NCI-H1092 (cell line): ENCODE results near the gene ZNF414.

ENCODE experiments used
- DNase-seq: peaks from one replicate; lab custom pipeline; 2025; lab: John Stamatoyannopoulos, UW

The ZNF414 gene

DNA sequence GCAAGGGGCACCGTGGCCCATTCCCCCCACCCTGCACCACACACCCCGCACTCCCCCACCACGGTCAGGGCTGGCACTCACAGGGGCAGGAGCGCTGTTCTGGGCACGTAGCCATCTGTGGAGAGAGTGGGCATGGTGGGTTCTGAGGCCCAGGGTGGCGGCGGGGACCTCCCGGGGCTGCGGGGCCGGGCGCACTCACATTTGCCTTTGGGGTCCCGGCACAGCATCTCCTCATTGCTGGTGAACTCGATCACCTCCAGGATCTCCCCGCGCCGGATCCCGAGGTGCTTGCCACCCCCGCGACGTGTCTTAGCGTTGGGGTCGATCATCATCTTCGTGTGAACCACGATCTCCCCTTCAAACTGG, 23.6 kb downstream of the ZNF414 start:
- no peak for DNase-seq

DNA sequence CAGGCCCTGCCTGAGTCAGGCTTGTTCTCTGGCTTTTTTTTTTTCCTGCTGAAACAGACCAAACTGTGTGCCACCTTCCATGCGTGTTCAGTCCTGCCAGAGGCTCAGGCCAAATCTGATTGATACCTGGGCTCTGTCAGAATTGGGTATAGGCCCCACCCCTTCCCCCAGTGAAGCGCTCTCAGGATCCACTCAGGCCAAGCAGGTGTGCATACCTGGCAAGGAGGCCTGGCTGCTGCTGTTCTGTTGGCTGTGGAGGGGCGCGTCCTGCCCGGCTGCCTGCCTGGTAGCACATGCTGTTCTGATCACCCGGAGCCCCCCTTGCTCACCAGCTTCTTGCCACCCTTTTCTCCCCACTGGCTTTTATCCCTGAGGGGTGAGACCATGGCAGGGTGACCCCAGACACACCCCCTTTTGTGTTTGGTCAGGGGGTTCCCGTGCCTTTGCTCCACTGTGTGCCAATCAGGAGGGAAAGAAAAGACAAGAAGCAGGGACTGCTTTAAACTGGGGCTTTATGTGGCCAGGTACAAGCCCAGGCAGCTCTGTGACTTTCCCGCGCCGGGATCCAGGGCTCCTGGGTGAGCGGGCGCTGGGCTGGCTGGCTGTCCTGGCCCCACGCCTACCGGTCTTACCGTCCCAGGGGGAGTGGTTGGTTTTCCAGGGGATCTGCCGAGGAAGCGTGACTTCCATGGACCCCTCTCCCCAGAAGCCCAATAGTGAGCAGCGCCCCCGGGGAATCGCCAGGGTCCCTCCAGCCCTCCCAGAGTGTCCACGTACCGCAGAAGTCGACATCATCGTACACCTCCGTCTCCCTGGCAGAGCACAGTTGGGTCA, 24.2 kb downstream of the ZNF414 start:
- no peak for DNase-seq

DNA sequence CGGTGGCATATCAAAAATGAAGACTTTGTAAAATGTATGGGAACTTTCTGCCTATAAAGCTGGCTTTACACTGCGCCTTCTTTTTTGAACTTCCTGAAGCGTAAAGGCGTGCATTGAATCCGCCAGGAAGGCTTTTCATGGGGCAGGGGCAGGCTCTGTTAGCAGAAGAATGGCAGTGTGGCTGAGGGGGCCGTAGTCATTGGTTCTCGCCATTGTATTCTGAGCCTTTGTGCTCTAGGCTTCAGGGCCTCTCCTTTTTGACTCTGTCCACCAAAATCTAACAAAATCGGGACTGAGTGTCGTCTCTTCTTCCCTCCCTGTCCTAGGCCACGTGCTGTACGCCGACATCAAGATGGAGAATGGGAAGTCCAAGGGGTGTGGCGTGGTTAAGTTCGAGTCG, 25.6 kb downstream of the ZNF414 start:
- no peak for DNase-seq

DNA sequence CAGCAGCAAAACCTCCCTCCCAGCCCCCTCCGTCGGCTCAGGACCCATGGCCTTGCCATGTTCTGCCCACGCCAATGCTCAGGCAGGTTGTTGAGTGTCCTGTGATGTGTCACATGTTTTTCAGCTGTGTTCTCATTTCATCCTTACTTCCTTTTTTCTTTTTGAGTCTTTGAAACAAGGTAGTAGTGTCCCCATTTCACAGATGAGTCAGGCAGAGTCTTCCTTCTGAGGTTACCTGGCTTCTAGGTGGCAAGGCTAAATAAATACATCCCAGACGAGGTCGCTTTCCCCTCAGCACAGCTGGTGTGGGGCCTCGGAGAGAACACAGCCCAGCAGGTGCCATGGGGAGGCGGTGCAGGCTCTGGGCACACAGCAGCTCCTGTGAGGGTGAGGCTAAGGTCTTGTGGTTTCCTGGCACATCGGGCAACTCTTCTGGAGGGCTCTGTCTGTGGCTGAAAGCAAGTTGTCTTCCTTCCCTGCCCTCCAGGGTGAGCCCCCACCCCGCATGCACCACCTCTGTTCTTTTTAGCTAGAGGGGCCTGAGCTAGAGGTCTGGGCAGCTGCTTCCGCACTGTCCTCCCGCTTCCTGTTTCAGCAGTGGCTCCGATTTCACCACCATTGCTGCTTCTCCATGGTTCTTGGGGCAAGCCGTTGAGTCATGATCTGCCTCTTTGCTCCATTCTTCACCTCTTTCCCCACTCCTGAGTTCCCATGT, 26.7 kb downstream of the ZNF414 start:
- no peak for DNase-seq

DNA sequence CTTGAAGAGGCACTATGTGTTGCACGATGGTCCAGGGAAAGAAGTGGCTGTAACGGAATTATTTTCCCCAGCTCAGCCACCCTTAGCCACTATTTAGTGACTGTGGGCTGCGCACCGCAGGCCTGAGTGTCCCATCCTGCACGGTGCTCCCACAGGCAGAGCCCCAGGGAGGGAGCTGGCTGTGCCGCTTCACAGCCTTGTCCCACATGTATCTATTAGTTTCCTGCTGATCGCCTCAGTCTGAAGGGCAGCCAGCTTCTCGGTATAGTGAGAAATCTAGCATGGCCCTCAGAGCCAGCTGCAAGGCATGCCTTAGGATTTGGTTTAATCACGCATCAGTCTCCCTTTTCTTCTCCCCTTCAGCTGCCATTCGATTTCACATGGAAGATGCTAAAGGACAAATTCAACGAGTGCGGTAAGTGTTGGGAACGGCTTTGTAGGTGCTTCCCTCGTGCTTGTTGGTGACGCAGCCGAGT, 27.3 kb downstream of the ZNF414 start:
- DNase-seq, result no peak

DNA sequence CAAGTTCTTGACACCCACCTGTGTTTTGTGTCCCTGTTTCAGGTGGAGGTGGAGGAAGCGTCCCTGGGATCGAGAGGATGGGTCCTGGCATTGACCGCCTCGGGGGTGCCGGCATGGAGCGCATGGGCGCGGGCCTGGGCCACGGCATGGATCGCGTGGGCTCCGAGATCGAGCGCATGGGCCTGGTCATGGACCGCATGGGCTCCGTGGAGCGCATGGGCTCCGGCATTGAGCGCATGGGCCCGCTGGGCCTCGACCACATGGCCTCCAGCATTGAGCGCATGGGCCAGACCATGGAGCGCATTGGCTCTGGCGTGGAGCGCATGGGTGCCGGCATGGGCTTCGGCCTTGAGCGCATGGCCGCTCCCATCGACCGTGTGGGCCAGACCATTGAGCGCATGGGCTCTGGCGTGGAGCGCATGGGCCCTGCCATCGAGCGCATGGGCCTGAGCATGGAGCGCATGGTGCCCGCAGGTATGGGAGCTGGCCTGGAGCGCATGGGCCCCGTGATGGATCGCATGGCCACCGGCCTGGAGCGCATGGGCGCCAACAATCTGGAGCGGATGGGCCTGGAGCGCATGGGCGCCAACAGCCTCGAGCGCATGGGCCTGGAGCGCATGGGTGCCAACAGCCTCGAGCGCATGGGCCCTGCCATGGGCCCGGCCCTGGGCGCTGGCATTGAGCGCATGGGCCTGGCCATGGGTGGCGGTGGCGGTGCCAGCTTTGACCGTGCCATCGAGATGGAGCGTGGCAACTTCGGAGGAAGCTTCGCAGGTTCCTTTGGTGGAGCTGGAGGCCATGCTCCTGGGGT, 28.2 kb downstream of the ZNF414 start:
- no peak for DNase-seq

DNA sequence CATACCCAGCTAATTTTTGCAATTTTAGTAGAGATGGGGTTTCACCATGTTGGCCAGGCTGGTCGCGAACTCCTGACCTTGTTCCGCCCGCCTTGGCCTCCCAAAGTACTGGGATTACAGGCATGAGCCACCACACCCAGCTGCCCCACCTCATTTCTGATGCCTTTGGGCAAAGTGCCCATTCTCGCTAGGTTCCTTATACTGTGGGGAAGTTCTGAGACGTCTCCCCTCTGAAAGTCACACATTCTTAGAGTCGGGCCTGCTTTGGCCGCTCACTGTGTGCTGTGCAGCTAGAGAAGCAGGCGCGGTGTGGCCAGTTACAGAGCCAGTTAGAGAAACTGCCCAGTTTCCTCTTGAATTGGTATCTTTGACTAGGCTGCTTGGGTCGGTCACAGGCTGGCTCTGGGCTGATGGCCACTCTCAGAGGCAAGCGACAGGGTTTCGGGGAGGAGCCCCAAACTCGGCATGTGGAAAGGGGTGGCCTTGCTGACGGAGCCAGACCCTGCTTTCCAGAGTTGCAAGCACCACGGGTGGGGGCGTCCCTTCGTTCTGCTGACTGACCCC, 29.6 kb downstream of the ZNF414 start:
- DNase-seq, result no peak

DNA sequence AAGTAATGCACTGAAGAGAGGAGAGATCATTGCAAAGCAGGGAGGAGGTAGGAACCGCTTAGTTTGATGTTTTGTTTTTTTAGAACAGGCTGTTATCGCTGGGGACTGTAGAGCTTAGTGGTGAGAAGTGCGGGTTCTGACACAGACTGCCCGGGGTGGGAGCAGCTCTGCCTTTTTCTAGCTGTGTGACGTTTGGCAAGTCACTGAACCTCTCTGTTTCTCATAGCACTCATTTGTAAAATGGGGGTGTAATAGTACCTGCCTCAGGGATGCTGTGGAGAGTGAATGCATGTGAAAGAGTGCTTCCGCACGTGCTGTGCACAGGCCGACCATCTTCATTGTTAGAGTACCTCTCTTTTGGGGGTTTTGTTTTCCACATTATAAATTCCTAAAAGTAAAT, 30.8 kb downstream of the ZNF414 start:
- DNase-seq, result no peak

DNA sequence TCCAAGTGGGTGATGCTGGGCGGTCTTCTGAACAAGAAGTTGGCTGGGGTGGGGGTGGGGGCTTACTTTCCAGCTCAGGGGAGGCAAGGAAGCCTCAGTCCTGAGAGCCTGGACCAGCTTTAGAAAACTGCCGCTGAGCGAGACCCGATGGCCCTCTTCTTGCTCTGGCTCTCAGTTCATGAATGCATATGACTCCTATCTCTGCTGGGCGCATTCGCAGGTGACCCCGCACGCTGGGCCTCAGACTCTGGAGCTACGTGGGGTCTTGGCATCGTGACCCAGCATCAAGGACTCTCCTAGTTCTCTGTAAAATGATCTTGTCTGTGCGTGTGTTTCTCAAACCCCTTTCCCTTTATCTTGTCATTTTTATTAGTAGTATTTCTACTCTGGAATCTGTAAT, 31.3 kb downstream of the ZNF414 start:
- no peak for DNase-seq

DNA sequence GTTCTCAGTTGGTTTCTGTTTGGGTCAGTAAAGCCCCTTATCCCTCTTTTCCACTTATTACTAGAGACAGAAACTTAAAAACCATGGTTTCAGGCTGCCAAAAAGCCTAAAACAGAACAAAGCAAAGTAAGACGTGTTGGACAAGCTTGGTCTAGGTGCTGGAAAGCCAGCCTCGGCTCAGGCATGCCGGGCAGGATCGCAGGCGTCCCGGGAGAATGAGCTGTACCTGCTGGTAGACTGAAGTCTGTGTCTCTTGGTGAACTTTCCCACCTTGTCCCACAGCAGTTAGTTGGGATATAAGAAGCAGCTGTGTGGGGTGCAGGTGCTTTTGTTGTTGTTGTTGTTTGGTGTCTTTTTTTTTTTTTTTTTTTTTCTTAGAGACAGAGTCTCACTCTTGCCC, 32.4 kb downstream of the ZNF414 start:
- DNase-seq, result no peak

DNA sequence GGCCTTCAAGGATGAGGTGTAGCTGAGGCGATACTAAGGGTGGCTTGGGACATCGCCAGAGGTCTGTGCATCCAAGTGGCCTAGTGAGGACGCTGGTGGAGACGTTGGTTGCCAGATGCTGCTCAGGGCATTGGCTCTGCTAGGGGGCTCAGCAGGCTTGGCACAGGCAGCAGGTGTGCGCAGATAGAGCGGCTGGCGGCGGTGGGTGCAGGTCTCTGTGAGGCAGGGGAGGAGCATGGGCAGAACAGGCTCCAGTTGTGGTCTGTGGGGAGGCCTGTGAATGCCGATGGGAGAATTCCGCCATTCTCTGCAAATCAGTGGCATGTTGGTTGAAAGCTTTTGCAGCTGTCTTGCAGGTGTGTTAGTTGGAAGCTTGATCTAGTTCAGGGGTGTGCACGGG, 32.8 kb downstream of the ZNF414 start:
- no peak for DNase-seq

DNA sequence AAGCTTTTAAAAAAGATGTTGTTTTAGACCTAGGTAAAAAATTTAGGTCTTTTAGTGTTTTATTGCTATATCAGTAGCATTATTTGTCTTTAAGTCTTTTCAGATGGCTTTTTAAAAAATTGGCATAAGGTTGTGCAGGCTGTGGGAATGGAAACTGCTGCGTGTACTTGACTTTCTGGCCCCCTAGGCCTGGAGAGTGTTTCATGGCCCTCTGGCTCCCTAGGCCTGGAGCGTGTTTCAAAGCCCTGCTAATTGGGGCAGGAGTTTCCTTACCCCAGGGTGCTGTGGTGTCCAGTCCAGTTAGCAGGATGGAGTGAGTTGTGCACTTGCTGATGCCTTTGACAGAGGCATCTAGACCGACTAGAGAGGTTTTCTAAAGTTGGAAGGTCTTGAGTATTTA, 35.4 kb downstream of the ZNF414 start:
- DNase-seq, result no peak

DNA sequence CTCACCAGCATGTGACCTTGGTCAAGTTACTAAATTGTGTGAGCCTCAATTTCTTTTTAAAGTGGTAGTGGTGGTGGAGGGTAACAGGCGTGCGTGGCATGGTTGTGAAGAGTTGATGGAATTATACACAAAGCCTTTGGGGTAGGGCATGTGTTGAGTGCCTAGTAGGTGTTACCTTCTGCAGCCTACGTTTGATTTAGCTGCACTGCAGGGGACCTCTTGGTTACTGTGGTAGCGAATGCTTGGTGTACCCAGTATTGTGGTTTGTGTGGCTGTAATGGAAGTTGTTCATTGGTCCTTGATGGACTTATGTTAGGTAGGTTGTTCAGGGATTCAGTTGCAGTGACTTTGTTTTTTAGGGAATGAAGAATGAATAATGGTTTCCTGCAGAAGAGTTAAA, 36.1 kb downstream of the ZNF414 start:
- DNase-seq, result no peak

DNA sequence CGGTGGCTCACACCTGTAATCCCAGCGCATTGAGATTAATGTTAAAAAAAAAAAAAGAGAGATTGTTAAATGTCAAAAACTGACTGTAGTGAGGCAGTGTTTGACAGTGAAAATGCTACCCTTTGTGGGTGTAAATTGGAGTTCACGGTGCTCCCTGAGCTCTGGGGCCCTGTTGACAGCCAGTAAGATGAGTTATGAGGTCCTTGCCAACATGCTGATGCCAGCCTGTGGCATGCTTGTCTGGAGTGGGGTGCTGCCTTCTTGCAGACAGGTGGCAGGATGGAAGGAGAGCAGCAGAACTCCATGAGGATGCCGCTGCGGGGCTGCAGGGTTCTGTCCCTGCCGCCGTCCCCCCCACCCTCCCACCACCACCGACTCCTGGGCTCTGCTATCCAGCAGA, 37.4 kb downstream of the ZNF414 start:
- DNase-seq, result no peak

DNA sequence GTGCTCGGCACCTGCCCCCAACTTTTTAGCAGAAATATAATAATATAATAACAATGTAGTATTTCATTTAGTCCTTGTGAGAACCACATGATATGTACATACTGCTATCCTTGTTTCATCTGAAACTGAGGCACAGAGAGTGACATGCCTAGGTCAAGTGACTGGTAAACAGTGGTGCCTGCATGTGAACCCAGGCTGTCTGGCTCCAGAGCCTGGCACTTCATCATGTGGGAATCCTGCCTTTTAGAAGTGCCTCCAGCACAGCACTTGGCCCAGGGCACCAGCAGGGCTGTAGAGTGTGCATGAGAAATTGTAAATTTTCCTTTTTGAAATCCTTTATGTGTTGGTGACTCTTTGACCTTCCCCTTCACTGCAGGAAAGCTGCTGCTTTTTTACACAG, 39.0 kb downstream of the ZNF414 start:
- no peak for DNase-seq

DNA sequence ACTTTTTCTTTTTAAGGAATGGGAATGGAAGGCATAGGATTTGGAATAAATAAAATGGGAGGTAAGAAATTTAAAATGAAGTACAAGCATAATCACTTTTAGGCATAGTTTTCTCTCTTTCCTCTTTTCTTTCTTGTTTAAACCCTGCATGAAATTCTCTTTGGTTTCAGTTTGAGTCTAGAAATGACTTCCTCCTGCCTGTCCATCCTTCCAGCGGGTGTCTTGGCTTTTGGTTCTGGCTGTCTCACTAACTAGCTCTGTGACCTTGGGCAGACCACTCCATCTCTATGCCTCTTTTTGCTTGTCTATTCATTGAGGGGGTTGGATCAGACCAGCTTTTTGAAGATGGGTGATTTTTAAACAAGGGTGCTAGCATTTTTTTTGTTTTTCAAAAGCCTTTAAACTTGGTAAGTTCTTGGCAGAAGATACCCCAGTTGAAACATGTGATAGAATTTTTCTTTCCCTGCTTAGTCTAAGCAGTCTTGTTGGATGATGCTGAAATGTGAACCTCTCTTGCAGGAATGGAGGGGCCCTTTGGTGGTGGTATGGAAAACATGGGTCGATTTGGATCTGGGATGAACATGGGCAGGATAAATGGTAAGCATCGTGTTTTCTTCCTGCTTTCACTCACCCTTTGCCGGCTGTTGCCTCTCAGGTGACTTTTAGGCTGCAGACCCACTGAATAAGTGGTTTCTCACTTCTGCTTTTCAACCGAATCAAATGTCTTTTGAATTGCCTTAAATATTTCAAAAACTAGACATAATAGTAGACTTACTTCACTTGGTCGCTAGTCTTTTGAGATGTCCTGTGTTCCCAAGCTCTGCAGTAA, 40.1 kb downstream of the ZNF414 start:
- DNase-seq, result no peak

DNA sequence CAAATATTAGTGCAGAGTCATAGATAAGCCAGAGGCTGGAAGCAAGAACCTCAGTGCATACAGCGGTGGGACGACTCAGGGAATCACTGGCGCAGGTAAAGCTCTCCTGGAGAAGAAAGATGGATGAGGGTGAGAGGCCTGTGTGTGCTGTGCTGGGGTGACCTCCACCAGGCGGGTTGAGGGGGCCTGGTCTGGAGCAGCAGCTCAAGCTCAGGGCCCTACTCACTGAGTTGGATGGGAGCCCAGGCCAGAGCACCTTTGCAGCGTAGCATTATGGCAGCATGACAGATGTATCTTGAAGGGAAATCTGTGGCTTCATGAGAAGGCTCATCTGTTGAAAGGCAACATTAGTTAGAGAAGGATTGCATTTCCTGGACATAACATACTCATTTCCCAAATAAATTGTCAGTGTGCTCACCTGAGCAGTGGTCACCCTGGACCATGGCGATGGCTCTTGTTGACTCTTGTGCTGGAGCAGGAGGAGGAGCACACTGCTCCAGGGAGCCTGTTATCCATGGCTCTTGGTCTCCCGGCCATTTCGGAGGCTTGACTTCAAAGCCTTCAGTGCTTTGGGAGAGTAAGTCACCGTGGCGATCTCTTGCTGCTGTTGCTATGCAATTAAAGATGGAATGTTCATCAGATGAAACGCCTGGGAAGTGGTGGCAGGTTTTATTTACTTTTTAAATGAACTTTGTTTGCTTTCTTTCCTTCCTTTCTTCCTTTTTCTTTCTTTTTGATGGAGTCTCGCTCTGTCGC, 44.2 kb downstream of the ZNF414 start:
- DNase-seq, result no peak

DNA sequence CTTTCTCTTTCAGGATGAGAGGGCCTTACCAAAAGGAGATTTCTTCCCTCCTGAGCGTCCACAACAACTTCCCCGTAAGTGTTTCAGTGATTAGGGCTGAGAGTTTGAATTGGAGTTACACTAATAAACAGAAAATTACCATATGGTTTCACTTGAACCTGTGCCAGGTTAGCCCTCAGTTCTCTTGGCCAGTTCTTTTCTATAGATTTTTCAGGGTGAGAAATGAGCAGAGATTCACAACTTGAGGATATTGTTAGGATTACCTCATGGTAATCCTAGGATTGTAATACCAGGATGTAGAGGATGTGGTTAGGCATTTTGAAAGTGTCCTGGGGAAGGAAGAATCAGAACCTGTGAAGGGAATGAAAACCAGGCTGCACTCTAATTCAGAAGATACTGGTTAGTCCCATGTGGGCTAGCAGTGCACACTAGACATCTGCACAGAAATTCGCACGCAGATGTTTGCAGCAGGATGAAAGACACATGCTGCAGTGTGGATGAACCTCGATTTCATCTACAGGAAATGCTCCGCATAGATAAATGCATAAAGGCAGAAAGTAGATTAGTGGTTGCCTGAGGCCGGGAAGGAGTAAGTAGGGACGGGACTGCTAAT, 45.1 kb downstream of the ZNF414 start:
- no peak for DNase-seq

DNA sequence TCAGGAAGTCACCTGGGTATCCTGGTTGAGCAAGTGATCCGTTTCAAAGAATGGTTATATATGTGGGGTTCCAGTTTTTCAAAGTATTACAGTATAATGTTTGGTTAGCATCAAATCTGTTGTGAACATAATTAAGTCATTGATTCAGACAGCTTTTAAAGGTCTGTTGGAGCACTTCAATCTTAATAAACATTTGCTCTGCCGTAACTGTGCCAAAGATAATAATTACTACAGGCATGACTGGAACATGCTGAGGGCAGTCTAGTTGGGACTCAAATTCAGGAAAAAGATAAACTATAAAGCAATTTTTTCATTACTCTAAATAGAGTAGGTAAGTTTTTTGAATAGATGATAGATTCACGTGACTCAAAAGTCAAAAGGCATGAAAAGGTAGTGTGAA, 45.8 kb downstream of the ZNF414 start:
- no peak for DNase-seq

DNA sequence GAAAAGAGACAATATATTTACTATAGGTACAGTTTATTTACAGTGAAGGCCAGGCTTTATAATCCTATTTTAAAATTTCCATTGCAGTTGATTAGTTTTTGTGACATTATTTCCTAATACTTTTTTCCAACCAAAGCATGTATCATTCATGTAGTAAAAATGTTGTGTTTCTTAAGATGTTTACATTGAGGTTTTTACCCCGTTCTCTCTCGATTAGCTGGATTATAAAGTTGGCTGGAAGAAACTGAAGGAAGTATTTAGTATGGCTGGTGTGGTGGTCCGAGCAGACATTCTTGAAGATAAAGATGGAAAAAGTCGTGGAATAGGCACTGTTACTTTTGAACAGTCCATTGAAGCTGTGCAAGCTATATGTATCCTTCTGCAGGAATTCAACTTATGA, 47.9 kb downstream of the ZNF414 start:
- no peak for DNase-seq
